GM15510 (cell line): ENCODE data around the gene NRDC.

Experiments used
- POLR2A ChIP-seq: IDR thresholded peaks from 3 replicates; pipeline ENCODE4 v1.6.1; 2011; ENCODE audit warnings: borderline replicate concordance; ENCODE audit not compliant: insufficient read length; ENCODE audit errors: extremely low read depth

Gene NRDC

GRCh38 chr1:51906306-51907078, 28.0 kb upstream of the NRDC start:
- TF ChIP-seq POLR2A = no peak

GRCh38 chr1:51902456-51902855, 23.9 kb upstream of the NRDC start:
- no peak for TF ChIP-seq POLR2A

DNA sequence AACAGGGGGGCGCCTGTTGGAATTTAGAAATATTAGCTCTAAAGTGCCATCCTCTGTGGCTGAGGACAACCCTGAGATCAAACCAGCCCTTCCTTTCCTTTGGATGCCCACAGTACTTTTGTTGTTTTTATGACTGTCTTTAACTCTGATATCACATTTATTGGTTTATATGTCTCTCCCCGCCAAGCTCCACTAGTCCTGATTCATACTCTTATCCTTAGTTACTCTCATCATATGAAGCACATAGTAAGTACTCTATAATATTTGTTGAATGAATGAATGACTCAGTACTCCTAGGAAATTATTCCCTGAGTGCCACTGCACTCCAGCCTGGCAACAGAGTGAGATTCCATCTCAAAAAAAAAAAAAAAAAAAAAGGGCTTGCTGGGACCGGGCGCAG, 22.6 kb upstream of the NRDC start:
- no peak for TF ChIP-seq POLR2A

- TF ChIP-seq POLR2A = no peak
These were observed 20.5 kb upstream of the NRDC start for GRCh38 chr1:51899022-51899421.

DNA sequence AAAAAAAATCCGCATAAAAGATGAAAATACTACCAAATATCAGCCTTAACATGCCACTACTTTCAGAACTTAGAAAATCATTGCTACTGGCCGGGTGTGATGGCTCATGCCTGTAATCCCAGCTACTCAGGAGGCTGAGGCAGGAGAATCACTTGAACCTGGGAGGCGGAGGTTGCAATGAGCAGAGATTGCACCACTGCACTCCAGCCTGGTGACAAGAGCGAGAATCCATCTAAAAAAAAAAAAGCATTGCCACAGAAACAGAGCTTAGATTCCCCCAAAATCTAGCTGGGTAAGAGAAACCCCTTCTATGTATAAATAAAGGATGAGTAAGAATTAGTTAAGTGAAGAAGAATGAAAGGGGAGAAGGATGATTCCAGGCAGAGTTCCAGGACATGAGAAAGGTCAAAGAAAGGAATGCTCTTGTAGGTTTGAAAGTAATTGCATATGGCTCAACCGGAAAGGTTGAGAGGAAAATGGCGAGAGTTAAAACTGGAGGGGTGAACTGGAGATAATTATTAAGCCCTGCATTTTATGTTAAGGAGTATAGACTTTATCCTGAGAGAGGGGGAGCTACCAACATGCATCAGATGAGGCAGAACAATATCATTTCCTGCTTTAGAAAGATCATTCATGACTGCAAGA, 19.7 kb upstream of the NRDC start:
- TF ChIP-seq POLR2A = no peak

DNA sequence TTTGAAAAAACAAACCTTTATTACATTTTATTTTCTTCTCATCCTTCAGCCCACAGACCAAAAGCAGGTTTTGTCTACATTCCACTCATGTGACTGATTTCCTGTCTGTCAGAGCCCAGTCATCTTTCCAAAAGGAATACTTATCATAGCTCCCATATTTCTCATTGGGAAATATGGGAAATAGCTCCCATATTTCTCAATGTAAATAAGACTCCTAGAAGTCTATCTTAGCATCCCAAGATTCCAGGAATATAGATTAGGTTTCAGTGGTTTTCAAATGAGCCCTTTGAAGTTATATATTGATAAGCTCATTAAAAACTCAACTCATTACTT, 19.1 kb upstream of the NRDC start:
- no peak for TF ChIP-seq POLR2A

DNA sequence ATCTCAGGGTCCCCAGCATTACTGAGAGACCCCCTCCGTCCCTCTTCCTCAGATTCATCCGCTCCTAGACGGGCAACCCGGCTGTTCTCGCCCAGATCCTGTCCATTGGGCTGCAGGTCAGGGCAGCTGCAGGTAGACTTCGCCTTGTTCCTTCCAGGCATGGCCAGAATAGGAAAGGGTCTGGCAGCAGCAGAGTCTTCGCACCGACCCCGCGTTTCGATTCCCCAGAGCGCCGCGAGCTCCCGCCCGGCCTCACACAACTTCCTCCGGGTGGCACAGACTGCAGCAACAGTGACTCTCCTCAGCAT, 265 bp downstream of the NRDC start:
- no peak for TF ChIP-seq POLR2A

DNA sequence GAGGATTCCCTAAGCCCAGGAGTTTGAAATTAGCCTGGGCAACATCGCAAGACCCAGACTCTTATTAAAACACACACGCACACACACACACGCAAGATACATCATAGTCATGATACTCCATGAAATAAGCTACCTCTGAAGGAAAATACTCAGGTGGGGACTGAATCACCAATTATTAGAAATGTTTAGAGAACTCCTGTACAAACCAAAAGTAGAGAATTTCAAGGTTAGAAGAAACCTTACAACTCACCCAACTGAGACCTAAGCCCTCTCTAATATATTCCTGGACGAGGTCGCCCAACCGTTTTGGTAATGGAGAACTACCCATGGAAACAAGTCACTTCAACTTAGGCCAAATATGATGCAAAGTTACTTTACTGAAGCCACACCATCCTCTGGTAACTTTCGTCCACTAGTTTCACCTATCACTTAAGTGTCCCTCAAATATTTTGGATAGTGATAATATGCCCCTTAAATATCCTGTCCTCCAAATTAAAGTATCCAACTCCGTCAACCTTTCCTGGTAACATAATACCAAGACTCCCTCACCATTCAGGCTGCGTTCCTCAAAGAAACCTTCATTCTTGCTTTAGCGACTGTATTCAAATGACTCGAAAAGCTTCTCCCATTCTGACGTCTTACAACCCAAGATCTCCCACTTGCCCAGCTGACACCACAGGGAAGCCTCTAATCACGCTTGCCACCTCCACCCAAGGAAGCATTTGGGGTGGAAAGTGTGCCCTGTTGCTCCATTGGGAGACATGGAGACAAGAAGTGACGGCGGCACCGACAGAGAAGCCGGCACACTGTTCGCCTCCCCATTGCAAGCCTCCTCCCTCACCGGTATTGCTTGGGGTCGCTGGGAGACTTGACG, 856 bp downstream of the NRDC start:
- no peak for TF ChIP-seq POLR2A

GRCh38 chr1:51875836-51876235, 2.7 kb downstream of the NRDC start:
- TF ChIP-seq POLR2A = no peak

GRCh38 chr1:51875291-51875772, 3.2 kb downstream of the NRDC start:
- TF ChIP-seq POLR2A = no peak

DNA sequence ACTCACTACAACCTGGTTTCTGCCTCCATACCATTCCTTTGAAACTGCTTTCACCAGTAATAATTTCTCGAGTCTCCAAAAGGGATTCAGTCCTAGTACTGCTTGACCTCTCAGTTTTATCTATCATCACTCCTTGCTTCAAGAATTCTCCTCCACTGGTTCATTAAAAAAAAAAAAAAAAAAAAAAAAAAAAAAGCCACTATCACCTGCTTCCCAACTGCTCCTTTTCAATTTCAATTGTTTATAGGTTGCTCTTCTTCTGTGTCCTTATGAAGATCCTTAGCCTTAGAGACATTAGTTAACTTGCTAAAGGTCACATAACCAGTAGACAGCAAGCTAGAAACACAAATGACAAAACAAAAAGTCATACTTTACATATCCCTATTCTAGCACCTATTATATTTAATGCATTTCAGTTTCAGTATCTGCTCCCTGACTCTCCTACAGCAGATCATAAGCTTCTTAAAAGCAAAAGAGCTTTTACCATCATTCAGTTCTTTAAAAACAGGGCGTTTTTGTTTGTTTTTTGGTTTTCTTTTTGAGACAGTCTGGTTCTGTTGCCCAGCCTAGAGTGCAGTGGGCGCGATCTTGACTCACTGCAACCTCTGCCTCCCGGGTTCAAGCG, 7.1 kb downstream of the NRDC start:
- no peak for TF ChIP-seq POLR2A

- TF ChIP-seq POLR2A = no peak
These were observed 7.8 kb downstream of the NRDC start for GRCh38 chr1:51870603-51871350.

GRCh38 chr1:51867479-51868232, 10.9 kb downstream of the NRDC start:
- no peak for TF ChIP-seq POLR2A

GRCh38 chr1:51863384-51863783, 15.1 kb downstream of the NRDC start:
- no peak for TF ChIP-seq POLR2A

GRCh38 chr1:51861669-51862068, 16.9 kb downstream of the NRDC start:
- TF ChIP-seq POLR2A = no peak

- no peak for TF ChIP-seq POLR2A
These were observed 18.8 kb downstream of the NRDC start for GRCh38 chr1:51859735-51860134.
